ENCODE data around the gene KIDINS220.
A peak's percentile ranks its signal among the peaks of the same experiment; 100 is the strongest.

KIDINS220 gene

DNA sequence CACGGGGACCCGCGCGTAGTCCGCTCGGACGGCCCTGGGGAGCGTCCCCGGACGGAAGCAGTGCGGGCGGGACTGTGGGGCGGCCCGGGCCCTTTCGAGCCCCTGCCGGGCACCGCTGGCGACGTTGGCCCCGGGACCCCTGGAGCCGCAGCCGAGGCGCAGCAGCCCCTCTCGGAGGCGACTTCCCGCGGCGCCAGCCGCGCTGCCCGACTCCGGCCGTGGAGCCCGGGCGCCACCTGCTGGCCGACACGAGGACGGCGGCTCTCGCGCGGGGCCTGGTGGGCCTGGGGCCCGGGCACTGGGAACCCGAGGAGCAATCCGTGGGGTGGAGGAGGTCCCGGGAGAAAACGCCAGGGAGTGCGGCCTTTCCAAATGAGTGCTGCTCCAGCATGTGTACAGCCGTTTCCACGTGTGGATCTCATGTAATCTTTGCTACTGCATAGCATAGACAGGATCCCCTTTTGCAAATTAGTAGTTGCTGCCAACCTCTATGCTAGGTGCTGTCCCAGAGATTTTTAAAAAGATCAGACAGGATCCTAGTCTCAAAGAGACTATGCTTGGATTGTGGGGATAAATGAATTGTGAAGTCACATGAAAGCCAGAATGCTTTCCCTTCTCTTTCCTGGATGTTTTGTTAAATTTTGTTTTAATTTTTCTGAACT lies 151.6 kb downstream of the KIDINS220 start:
- DNase-seq: peak; percentile 51 to 76

DNA sequence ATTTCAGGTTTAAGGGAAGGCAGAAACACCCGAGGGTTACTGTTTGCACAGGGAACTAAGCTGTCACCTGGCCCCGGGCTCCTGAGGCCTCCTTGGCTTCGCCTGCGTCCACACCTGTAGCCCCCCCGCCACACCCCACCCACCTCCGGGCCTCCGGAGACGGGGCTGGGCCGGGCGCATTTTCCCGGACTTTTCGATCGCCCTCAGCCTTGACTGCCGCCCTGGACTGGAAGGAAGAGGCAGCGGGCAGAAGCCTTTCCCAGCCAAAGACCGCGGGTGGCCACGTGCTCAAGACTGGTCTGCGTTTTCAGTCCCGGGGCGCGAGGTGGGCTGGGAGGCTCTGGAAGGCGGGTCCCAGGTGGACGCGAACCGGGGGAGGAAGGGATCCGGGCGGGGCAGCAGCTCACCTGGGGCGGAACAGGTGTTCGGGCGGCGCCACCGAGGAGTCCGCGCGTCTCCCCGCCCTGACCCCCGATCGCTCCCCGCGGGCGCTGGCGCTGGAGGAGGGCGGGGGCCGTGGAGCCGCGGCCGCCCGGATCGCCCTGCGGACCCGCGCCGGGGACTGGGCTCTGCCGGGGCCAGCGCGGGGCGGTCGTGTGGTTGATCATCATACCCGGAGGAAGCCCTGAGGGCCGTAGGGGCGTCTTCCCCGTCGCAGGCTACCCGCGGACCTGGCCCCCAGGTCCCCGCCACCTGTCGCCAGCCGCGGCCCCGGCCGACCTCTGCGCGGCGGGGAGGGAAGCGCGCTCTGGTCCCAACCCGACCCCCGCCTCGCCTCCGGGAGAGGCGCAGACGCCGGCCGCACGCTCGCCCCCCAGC lies 152.3 kb downstream of the KIDINS220 start:
- peak; percentile 25 to 67 for DNase-seq

DNA sequence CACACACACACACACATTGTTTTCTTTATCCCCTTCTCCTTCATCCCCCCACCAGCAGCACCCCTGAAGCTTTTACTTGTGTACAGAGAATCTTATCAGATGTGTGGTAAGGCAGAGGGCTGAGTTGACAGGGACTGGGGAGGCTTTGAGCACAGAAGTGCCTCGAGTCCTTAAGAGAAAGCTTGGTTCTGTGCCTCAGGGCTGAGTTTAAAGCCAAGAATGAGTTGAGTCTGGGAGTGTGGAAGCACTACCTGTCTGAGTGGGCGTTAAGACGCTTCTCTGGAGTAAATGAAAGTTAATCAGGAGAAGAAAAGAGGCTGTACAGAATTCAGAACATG lies 152.9 kb downstream of the KIDINS220 start:
- DNase-seq: peak; percentile 58 to 75

DNA sequence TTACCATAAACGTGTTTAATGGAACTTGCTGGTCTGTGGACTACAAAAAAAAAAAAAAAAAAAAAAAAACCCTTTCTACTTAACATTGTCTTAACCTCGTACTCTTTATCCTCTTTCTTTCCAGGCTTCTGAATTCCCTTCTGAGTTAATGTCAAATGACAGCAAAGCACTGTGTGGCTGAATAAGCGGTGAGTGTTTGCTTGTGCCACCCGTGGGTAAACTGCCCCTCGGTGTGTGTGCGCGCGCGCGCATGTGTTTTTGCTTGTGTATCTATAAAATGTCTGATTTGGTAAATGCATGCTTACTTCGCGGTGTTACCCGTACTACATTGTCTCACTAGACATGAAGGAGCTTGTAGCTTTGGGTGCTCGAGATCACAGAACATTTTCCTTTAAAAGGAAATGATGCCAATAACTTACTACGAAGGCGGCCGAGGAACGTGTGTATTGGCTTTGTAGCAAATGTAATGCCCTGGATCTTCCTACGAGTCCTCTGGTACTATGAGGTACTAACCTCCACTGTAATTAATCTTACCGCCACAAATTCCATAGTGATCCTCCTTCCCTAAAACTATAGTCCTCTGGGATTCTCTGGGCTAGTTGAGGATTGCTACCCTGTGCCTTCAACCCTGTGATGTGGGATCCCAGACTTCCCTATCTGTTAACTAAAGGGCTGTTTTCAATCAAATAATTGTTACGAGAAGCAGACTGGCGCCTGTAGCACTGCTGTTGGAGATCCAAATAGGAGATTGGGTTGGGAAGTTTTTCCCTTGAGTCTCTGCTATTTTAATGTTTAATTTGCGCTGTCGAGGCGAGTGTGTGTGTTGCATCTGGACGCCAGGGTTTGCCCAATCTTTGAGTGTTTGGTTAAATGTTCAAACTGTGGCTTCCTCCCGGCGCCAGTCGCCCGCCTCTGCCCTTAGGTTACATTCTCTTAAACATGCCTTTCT lies 154.4 kb downstream of the KIDINS220 start:
- peak; percentile 65 to 78 for DNase-seq

DNA sequence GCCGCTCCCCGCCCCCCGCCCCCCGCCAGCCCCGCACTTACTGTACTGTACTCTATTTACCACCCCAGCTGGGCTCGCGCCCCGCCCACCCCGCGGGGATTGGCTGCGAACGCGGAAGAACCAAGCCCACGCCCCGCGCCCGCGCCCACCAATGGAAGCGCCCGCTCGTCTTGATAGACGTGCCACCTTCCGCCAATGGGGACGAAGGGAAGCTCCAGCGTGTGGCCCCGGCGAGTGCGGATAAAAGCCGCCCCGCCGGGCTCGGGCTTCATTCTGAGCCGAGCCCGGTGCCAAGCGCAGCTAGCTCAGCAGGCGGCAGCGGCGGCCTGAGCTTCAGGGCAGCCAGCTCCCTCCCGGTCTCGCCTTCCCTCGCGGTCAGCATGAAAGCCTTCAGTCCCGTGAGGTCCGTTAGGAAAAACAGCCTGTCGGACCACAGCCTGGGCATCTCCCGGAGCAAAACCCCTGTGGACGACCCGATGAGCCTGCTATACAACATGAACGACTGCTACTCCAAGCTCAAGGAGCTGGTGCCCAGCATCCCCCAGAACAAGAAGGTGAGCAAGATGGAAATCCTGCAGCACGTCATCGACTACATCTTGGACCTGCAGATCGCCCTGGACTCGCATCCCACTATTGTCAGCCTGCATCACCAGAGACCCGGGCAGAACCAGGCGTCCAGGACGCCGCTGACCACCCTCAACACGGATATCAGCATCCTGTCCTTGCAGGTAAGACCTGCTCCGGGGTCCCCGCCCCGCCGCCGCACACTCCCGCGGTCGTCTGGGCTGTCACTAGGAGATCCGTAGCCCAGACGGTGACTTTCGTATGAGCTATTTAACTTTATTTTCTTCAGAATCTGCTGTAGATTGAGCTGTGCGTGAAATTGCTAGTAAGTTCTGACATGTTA lies 155.4 kb downstream of the KIDINS220 start, which contains the start of gene ID2:
TSS of gene ID2 (plus strand) at position 271 of the 907 bp plus-strand sequence. CDS start at position 381, 110 bp downstream.
- peak; percentile 98 to 99 for DNase-seq

DNA sequence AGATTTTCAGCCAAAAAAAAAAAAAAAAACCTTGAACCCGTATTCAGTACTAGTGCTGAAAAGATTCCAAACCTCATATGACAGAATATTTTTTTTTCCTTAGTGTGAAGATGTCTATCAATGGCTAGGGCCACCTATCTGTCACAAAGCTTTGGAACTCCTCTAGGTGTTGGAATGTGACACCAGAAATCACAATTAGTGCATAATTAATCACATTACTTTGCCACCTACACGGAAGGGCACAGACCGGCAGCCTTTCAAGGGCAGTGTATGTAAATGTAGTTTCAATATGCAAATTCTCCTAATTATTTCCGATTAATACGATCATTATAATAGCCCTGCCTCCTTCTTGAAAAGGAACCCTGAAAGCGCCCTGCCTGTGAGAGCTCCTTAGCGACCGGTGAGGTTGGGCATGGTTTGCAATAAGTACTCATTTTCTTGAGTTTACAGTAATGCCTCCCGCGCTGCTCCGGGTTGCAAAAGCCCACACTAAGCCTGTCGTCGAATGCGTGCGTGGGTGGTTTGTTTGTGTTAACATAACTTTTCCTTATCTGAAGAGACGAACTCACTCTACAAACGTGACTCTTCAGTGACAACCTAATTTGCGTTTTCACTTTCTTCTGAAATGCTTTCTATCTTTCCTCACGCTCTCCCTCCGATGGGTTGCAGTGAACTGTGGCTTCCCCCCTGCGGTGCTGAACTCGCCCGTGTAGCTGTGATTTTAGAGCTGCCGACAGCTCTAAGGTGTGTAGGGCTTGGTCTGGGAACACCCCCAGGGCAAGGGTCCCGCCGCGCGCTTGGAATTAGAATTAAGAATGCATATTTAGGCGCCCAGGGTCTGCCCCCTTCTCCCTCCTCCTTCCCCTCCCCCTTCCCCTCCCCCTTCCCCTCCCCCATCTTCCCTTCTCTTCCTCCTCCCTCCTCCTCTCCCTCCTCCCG lies 156.3 kb downstream of the KIDINS220 start:
- DNase-seq: peak; percentile 76 to 78

DNA sequence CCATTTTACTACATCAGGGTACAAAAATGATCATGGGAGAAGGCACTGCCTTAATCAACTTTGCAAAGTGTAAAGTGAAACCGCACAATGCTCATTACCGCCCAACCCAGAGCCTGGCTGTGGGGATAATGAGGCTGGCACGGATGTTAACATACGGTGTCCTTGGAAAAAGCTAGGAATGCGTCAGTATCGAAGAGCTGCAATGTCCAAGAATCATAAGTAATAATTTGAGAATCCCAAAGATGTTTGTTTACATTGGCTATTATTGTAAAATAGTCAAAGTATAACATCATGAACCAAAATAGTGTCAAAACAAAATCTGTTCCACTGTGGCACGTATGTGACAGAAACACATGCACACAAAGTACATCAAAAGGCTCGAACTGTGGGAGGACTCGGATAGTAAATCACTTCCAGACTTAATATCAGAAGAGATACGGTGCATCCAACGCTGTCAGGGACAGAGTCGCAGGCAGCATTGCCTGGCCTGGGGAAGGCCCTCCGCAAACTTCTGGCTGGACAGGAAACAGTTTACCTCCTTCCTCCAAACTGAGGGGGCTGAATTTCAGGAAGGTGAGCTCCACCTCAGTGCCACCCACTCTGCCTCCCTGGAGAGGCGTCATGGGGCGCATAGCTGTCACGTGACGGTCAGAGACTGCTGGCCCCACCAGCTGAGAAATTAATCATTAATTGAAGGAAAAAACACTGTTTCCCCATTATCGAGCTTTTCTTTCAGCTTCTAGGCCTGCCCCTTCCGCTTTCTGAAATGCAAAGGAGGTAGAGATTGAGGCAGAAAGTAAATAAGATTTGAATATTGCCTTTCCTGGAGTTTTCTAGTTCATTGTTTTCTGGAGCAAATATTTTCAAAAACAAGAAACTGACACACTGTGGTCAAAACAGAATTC lies 157.3 kb downstream of the KIDINS220 start:
- peak in 1 of 2 experiments; percentile 46 for DNase-seq

DNA sequence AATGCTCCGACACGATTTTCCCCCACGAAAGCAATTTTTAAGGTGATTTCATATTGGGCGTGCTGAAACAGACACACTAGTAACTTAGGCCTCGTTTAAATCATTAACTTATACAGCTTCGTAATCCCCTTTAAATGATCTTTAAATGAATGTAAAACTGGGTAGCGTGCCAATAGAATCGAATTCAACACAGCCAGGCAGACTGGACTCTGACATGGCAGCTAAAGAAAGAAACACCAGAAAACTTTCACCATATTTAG lies 157.9 kb downstream of the KIDINS220 start:
- DNase-seq: no peak

Measured in NCI-H524 (cell line).